ENCODE data around the gene AIMP2.
"Not testable (repeated sequence)": the region's sequence is repeated elsewhere in the genome, so short reads cannot be mapped to it uniquely, and the experiment has no call there.

The AIMP2 gene

DNA sequence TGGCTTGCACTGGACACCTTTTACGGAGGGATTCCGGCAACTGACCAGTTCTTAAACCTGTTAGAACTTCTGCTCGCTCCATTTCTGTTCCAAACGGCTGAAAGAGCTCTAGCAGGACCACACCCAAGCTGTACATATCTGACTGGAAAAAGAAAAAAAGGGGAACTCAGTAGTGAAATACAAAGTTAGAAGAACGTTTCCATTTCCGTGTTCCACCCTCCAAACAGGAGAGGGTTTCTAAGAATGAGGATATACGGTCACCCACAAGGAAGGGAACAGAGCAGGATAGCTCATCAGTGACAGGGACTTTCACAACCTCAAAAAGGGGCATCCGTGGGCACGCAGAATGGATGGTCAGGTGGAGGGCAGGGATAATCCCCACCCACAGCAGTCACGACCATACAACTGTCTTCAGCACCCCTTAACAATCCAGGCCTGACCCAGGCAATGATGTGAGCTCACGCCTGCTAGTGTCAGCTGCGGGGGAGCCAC, 17.8 kb downstream of the AIMP2 start:
- DNase-seq, result no peak

GRCh38 chr7:6027806-6028365, 18.8 kb downstream of the AIMP2 start:
- DNase-seq, result no peak

- no peak for DNase-seq
Measured at GRCh38 chr7:6028563-6028962, 19.5 kb downstream of the AIMP2 start.

- DNase-seq, result no peak
Measured at GRCh38 chr7:6030988-6031387, 21.9 kb downstream of the AIMP2 start, which contains the start of gene ANKRD61. Gene ANKRD61, plus strand, starts transcription at chr7:6031376. Its CDS starts 0 bp downstream, at chr7:6031376.

DNA sequence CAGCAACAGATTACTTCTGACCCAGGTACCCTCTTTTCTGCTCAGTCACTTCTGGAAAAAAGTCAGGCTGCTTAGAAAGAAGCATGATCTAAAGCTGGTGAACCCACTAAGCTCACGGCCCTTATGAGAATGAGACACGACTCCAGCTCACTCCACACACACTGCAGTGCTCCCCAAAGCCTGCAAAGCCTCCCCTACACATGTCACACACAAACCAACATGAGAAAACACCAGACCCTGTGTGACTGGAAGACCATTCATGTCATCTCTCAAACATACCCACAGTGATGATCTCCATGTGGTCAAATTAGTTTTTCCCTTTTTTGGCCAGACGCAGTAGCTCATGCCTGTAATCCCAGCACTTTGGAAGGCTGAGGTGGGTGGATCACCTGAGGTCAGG, 22.5 kb downstream of the AIMP2 start:
- DNase-seq, result no peak

- DNase-seq, result no peak
Measured at GRCh38 chr7:6032167-6032566, 23.1 kb downstream of the AIMP2 start.

DNA sequence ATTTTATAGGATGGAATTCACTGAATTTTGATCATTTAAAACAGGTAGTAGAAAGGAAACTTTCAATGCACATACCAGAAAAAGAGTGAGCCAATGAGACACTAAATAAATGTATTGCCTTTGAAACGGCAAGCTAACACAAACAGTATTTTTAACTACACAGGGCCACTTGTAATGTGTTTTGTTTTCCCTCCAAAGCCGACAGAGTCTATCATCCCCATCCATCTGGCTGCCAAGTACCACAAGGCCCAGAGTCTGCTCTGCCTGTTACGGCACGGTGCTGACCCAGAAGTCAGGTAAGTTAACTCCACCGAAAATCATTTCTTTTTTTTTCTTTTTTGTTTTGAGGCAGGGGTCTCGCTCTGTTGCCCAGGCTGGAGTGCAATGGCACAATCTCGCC, 23.6 kb downstream of the AIMP2 start:
- DNase-seq, result no peak

GRCh38 chr7:6035165-6035564, 26.1 kb downstream of the AIMP2 start:
- DNase-seq, result no peak

DNA sequence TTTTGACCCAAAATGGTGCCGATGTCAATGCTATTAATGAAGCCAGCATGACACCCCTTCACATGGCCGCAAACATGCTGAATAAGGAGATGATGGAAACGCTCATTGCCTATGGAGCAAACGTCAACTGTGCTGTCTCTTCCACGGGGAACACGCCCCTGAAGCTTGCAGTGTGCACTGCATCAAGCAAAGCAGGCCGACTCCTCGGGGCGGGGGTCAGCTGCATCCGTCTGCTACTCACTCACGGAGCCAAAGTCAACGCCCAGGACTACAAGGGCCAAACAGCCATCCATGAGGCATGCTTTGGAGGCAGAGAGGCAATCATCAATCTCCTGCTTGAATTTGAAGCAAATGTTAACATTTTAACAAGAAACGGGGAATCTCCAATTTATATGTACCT, 26.6 kb downstream of the AIMP2 start:
- no peak for DNase-seq

- DNase-seq, result no peak
Measured at GRCh38 chr7:6049780-6050179, 40.7 kb downstream of the AIMP2 start.

- not testable (repeated sequence) for DNase-seq
Measured at GRCh38 chr7:6051185-6051584, 42.1 kb downstream of the AIMP2 start.

DNA sequence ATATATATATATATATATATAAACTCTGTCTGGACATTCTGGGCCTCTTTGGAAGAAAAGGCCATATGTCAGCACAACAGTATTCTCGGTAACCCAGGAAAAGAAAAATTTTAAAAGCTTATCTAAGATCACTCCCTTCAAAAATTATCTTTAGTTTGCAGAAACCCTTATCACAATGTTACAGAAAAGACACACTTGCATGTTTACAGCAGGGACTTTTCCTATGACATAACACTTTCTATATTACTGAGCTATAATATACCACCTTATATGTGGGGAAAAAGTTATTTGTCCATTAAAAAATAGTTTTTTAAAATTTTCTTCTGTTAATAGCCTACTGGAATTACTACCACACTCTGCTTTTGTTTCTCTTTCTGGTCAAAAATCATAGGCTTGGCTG, 47.5 kb downstream of the AIMP2 start:
- DNase-seq, result no peak

DNA sequence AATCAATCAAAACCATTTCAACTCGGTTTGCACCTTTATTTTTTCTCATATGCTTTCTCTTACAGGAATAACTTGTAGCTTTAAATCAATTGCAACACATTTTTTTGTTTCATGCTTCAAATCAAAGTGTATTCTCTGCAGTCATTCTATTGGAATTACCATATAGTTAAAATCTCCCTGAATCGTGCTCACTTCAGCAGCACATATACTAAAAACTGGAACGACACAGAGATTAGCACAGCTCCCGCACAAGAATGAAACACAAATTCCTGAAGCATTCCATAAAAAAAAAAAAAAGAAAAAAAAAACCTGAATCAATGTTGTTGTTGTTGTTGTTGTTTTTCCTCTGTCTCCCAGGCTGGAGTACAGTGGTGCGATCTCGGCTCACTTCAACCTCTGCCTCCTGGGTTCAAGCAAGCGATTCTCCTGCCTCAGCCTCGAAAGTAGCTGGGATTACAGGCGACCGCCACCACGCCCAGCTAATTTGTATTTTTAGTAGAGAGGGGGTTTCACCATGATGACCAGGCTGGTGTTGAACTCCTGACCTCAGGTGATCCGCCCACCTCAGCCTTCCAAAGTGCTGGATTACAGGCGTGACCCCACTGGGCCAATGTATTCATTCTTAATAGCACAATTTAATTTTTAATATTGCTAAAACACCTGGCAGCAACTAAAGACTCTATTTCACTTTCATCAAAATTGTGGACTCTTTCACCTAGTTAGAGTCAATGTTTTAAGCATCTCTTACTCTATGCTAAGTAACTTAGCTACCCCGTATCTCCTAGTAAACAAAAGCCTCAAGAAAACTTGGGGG, 48.5 kb downstream of the AIMP2 start:
- no peak for DNase-seq

DNA sequence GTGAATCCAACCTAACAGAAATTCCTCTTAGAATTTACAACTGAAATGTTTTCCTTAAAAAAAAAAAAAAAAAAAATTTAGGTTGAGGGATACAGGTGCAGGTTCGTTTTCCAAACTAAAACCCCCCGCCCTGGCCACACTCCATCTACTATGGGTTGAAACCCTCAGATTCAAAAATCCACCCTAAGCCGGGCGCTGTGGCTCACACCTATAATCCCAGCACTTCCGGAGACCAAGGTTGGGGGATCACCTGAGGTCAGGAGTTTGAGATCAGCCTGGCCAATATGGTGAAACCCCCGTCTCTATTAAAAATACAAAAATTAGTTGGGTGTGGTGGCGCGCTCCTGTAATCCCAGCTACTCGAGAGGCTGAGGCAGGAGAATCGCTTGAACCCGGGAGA, 50.9 kb downstream of the AIMP2 start:
- not testable (repeated sequence) for DNase-seq

GRCh38 chr7:6071406-6071805, 62.3 kb downstream of the AIMP2 start:
- DNase-seq, result no peak
